Breast epithelium (tissue), 3 donors: ENCODE measurements around the gene SDSL.

ENCODE experiments used
- POLR2A ChIP-seq: fragments of 450-650 bp; IDR thresholded peaks from one replicate; pipeline ENCODE4 v1.6.1; 2016; ENCODE audit warnings: antibody characterized with exemption, mild to moderate bottlenecking, moderate library complexity
- POLR2AphosphoS5 ChIP-seq, 3 donors: sonication (generic); formaldehyde crosslinking; IDR thresholded peaks; one replicate each; pipeline ENCODE4 v1.6.1; 2017; ENCODE audit warnings: antibody characterized with exemption in 3 of 3
- TF ChIP-seq, protein P1 (sequence below), 3 donors: fragments of 450-650 bp; IDR thresholded peaks; one replicate each; pipeline ENCODE4 v1.5.1; 2016 to 2017; ENCODE audit warnings: antibody characterized with exemption in 3 of 3, mild to moderate bottlenecking in 3 of 3, moderate library complexity in 3 of 3

GRCh38 chr12:113427882-113428281 lies 5.7 kb downstream of the SDSL start:
- TF ChIP-seq, protein P1, sequence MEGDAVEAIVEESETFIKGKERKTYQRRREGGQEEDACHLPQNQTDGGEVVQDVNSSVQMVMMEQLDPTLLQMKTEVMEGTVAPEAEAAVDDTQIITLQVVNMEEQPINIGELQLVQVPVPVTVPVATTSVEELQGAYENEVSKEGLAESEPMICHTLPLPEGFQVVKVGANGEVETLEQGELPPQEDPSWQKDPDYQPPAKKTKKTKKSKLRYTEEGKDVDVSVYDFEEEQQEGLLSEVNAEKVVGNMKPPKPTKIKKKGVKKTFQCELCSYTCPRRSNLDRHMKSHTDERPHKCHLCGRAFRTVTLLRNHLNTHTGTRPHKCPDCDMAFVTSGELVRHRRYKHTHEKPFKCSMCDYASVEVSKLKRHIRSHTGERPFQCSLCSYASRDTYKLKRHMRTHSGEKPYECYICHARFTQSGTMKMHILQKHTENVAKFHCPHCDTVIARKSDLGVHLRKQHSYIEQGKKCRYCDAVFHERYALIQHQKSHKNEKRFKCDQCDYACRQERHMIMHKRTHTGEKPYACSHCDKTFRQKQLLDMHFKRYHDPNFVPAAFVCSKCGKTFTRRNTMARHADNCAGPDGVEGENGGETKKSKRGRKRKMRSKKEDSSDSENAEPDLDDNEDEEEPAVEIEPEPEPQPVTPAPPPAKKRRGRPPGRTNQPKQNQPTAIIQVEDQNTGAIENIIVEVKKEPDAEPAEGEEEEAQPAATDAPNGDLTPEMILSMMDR (IDR thresholded peaks at IDR 0.05): no peak
- TF ChIP-seq POLR2AphosphoS5 (IDR thresholded peaks at IDR 0.05) (no peak), POLR2A (no peak)
